ENCODE results near the gene OCA2.

The OCA2 gene

DNA sequence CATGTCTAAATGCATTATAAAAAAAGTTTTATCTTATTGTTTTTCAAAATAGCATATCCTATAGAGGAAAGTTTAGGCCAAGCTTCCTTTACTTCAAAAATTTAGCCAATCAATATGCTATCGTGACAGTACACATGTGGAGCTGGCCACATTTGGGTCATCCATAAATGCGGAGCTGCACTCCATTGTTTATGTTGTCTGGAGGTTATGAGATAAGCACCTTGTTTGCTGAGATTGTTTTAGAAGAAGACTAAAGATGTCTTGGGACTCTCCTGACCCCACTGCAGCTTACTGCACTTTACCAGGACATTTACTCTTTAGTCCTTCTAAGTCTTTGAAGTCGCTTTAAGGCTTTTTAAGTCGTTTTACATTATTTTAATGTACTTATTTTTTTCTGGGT lies 265.9 kb downstream of the OCA2 start:
- no peak overlapping the region for H3K27ac ChIP-seq
- TF ChIP-seq CTCF (conservative IDR thresholded peaks at IDR 0.05) = no peak

DNA sequence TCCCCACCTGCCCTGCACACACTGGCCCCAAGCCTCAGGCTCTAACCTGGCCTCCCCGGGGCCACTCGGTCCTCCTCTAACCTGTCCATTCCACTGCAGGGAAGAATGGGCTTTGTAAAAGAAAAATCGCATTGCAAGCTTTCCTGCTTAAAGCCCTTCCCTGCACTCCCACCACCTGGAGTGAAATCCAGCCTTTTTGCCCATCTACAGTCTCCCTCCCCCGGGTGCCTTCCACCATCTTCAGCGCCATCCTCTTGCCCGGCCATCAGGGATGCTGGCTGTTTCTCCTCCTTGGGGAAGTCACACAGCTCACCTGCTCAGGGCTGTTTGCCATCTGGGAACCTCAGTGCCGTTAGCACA lies 266.9 kb downstream of the OCA2 start:
- no peak for TF ChIP-seq CTCF (conservative IDR thresholded peaks at IDR 0.05)

DNA sequence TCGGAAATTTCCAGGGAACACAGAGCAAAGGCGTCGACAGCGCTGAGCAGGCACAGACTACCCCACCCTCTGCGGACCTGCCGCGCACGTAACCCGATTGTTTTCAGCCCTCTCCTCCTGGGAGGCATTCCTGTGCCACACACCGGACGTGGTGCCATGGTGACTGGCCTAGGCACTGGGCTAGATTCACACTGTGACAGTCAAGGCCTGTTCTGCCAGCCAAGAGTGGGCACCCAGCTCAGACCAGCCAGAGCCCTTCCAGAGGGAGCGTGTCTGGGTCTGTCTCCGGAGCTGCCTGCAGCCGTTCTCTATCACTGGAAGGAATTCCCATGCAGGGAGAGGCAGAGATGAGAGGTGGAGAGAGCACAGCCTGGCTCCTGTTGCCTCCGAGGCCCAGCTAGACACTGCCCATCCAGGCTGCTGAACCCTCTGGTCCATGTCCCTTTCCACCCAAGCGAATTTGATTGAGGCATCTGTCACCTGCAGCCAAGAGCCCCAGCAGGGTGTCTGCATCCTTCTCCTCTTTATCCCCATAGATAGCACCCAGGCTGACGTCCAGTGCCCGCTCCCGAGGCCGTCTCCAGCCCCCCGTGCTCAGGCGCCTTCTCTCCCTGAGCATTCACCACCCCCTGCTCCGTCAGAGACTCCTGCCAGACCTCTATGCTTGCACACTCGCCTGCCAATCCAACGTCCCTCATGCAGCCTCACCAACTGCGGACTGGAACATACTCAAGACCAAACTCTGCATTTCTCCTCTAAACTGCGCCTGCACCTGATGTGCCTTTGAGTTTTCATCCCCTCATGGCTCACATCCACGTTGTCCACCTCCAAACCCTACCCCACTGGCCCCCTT lies 267.5 kb downstream of the OCA2 start:
- no peak for TF ChIP-seq CTCF (conservative IDR thresholded peaks at IDR 0.05)
- no peak overlapping the region for H3K27ac ChIP-seq

More for the DNA sequence above, 266.9 kb downstream of the OCA2 start:
- H3K27ac ChIP-seq = no peak overlapping the region

DNA sequence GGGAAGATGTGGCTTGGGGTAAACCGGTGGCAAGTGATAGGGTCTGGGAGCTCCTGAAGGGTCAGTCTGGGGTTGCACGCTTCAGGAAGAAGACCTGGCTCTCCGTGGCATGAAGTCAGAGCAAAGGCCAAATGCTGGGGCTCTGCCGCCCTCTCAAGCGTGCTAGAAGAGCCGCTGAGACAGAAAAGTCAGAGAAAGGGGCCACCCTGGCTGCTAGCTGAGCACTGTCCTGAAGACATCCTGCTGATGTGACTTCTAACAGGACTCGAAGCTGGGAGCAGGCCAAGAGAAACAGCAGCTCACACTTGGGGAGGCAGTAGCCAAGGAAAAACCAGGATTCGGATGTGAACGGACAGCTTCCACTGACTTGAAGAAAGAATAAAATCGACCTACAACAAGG lies 270.4 kb downstream of the OCA2 start:
- no peak for TF ChIP-seq CTCF (conservative IDR thresholded peaks at IDR 0.05)

GRCh38 chr15:27826902-27827714 lies 272.0 kb downstream of the OCA2 start:
- no peak for TF ChIP-seq CTCF (conservative IDR thresholded peaks at IDR 0.05)
- no peak overlapping the region for H3K27ac ChIP-seq

More for the DNA sequence above, 270.4 kb downstream of the OCA2 start:
- H3K27ac ChIP-seq = no peak overlapping the region

DNA sequence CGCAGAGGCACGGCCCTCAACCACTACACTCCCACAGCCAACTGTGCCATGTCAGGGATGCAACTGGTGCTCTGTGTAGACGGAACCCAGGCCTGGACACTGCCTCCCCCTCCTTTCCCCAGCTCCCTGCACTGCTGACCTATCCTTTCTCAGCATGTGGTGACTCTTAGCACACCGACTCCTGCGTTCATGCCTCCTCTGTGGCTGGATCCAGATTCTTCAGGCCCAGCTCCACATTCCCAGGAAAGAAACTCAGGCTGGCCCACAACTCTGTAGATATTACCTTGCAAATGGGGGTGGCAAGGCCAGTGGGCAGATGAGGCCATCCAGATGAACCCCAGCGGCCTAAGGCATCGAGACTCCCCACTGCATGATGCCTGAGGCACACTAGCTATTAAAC lies 272.7 kb downstream of the OCA2 start:
- TF ChIP-seq CTCF (conservative IDR thresholded peaks at IDR 0.05) = no peak
- no peak overlapping the region for H3K27ac ChIP-seq

- no peak for TF ChIP-seq CTCF (conservative IDR thresholded peaks at IDR 0.05)
- no peak overlapping the region for H3K27ac ChIP-seq
Observed at GRCh38 chr15:27824841-27825422, 274.2 kb downstream of the OCA2 start.

Data from VCaP (cell line).